CD4-positive, alpha-beta T cell treated with Interferon alpha-2 for 1 hour (primary cell): ENCODE data around the gene CRYBB1.
A peak's percentile ranks its signal among the peaks of the same experiment; 100 is the strongest.

Experiments
- DNase-seq, 2 donors: peaks; one replicate each; pipeline ENCODE4 v3.0.0-alpha.2; 2020 to 2022

Gene CRYBB1

GRCh38 chr22:26617271-26618199 is at the start of gene CRYBB1:
CRYBB1 (minus strand) TSS chr22:26618027; CDS start chr22:26616319, 1,708 bp downstream.
- DNase-seq, result peak in 1 of 2 donors; percentile 6

DNA sequence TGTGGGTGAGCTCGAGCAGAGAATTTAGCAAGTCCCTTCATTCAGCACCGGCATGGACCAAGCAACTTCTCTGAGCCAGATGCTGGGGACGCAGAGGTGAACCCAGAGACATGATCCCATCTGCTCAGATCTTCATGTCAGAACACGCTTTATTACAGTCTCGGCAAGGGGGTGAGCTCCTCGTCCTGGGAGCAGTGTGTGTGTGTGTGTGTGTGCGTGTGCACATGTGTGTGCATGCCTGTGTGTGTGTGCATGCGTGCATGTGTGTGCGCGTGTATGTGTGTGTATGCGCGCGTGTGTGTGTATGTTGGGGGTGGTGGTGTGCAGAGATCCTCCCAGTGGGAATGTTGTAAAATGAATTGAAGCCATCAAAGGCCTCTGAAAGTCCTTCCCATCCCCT is 49.3 kb upstream of the CRYBB1 start:
- DNase-seq, result no peak

DNA sequence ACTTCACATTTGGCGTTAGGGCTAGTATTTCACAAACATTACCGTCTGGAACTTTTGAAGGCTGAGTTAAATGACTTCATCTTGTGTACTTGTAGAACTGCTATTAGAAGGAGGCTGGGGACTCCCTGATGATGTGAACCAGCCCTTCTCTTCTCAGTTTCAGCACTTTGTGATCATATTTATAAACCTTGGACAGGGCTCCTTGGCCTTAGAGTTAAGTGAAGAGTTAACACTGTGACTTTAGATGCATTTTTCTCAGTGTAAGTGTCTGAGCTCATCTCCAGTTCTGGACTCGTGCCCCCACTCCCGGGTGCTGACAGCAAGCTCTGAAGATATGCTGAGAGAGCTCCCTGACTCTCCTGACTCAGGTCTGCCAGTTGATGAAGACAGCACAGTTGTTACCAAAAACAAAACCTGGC is 48.0 kb upstream of the CRYBB1 start:
- no peak for DNase-seq

- no peak for DNase-seq
Measured at GRCh38 chr22:26663374-26663923, 45.6 kb upstream of the CRYBB1 start.

DNA sequence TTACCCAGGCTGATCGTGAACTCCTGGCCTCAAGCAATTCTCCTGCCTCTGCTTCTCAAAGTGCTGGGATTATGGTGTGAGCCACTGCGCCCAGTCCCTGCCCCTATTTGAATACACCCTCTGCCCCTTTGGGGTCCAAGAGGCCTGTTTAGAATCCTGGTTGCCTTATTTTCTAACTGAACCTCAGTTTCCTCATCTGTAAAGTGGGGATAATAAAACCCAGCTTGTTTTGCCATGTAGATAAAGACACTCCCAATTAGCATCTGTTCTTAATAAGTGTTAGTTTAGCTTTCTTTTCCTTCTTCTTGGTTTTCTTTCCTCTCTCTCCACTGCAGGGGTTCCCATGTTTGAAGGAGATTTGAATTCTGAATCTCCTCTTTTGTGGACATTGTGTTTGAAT is 44.3 kb upstream of the CRYBB1 start:
- DNase-seq, result no peak

DNA sequence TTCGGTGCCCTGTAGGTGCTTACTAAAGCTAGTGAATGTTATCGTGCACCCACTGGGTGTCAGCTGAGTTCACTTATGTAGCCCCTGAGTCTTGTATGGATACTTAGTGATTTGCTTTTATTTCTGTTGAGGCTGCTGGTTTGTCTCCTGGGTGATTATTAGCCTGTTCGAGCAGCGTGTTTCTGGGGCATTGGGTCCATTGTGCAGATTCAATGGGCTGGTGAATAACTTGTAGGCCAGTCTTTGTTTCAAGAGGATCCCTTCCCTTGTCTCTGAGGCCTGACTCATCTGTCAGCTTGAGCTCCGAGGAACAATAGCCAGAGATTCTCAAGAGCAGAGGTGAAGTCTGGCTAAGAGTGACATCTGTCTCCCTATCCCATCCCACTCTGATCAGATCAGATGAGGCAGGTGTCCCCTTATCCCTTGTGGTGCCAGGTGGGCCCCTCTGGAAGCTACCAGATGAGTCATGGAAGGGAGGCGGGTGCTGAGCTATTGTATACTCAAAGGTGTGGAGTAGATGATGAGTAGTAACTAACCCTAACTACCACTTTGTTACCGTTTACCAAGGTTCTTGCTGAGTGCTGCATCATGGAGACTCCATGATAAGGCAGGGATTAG is 43.2 kb upstream of the CRYBB1 start:
- DNase-seq, result no peak

DNA sequence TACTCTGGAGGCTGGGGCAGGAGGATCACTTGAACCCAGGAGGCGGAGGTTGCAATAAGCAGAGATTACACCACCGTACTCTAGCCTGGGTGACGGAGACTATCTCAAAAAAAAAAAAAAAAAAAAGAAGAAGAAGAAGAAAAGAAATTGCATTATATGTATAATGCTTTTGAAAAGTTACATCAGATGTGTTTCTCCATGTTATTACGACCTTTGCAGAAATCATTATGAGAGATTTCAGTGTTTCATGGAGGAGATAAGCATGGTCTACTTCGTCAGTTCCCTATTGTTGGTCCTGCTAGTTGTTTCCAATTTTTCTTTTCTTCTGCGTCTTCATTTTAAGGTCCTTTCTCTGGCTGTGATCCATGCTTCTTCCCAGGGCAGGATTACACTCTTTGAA is 42.5 kb upstream of the CRYBB1 start:
- DNase-seq, result no peak

DNA sequence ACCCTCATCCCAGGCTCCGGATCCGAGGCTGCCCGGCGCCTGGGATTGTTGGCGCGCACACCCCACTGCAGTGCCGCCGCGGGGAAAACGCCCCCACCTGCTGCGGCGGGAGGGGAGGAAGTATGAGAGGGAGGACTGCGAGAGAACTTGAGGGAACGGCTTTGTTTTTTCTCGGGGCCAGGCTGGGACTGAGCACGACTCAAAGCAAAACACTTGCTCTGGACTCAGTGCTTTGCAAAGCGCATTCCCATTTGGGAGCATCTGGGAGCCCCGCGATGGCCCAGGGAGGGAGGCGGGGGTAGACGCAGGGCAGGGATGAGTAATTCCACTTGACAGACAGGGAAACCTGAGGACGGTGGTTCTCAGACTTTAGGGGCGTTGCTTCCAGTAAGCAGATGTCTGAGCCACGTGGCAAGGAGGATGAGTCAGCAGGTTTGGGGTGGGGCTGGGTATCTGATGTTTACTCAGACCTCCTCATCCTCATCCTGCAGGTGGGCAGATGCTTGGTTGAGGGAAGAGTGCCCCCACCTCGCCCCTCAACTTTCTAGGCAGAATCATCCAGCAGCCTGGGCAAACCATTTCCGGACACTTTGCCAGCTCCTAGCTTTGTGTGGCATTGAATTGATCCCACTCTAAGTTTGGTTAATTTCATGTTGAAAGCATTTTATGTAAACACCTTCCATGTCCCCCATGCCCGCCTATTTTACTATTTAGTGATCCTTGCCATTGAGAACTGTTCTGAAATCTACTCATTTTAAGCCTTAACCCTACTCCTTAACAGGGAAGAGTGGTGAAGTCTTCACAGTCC is 41.0 kb upstream of the CRYBB1 start:
- DNase-seq, result peak; percentile 66 to 72

DNA sequence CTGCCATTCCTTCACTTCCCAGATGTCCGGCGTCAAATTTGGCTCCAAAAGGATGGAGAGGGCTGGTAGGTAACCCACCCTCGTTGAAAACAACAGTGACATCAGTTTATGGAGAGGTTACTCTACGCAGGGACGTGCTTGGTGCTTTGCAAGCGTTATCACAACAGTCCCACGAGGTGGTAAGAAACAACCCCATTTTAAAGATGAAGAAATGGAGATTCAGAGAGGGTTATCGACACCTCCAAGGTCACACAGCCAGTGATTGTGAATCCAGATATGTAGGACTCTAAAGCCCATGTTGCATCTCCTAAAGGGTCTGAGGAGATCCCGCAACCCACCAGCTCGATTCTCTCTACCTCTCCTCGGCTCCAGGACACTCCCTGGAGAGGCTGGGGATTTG is 40.3 kb upstream of the CRYBB1 start:
- DNase-seq, result peak in 1 of 2 donors; percentile 29

- DNase-seq, result peak; percentile 56 to 75
Measured at GRCh38 chr22:26656891-26657851, 39.3 kb upstream of the CRYBB1 start, which contains the start of gene MIAT. MIAT (plus strand) TSS chr22:26657588.

- DNase-seq, result no peak
Measured at GRCh38 chr22:26651815-26652214, 34.0 kb upstream of the CRYBB1 start.

DNA sequence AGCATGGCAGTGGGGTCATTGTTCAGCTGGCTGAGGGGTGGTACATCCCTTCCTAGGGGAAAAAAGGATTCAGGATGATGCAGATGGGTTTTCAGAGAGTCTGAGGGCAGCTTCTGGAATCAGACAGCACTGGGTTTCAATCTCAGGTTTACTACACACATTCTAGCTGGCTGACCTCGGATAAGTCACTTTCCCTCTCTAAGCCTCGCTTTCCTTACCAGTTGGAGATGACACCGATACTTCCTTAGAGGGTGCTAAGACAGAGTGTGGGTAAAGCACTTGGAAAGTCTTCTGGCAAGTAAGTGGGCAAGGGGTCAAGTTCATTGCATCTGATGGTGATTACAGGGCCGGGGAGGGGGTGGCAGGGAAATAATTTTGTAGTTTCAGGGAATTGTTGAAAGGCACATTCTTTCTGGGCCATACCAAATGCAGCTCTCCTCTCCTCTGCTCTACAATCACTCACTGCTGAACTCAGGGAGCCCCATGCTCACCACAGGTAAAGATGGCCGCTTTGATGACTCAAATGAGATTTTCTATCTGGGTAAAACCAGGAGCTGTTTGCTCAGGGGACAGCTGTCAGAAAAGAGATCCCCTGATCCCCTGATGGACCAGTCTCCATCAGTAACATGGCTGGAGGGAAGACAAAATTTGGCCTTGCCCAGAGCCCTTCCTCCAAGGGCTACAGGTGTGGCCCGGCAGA is 33.0 kb upstream of the CRYBB1 start:
- no peak for DNase-seq

GRCh38 chr22:26648528-26649388 is 30.9 kb upstream of the CRYBB1 start:
- DNase-seq, result peak in 1 of 2 donors; percentile 26

GRCh38 chr22:26648011-26648497 is 30.2 kb upstream of the CRYBB1 start:
- DNase-seq, result peak in 1 of 2 donors; percentile 52

DNA sequence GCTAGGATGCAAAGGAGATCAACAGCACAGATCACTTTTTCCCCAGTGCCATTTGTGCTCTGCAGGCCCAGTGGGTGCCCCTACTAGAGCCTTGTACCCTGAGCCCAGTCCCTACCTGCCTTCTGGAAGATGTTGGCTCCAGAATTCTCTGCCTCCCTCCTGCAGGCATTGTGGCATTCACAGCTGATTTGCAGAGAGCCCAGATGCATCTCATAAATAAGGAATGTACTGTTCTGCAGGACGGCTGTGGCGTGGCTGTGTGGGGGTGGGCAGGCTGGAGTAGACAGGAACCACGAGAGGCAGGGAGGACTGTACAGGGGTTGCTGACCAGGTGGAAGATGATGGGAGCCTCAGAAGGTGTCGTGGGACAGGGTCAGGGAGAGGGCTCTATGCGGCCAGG is 28.3 kb upstream of the CRYBB1 start:
- DNase-seq, result no peak

- peak in 1 of 2 donors; percentile 43 for DNase-seq
Measured at GRCh38 chr22:26643418-26644100, 25.7 kb upstream of the CRYBB1 start.

GRCh38 chr22:26642465-26643417 is 24.9 kb upstream of the CRYBB1 start:
- DNase-seq, result peak; percentile 67 to 86

DNA sequence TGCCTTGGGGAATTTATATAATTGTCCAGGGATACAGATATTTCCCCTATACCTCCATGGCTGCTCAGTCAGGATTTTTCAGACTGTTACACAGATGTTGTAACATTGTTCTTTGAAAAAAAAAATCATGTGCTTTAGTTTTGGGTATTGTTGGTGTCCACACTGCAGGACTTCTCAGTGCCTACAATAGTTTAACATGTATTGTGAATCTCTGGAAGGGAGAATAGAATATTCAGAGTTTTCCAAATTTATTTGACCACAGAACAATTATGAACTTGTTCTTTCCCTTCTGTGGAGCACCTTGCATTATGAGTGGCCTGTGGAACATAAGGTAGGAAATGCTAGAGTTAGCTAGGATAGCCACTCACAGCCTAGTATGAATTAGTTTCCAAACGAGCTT is 18.5 kb upstream of the CRYBB1 start:
- no peak for DNase-seq
